LNCAP (cell line): Measurements from ENCODE around the gene COL11A1.

ENCODE experiments used
- CTCF ChIP-seq: fragments of 450-650 bp; IDR thresholded peaks from 2 replicates; pipeline ENCODE4 v1.5.1; 2017; ENCODE audit warnings: mild to moderate bottlenecking

Gene COL11A1

GRCh38 chr1:103125219-103125618, 16.9 kb upstream of the COL11A1 start:
- no peak for TF ChIP-seq CTCF

- TF ChIP-seq CTCF = no peak
Observed at GRCh38 chr1:103122983-103123720, 14.8 kb upstream of the COL11A1 start.

GRCh38 chr1:103120981-103121380, 12.7 kb upstream of the COL11A1 start:
- TF ChIP-seq CTCF = no peak

- TF ChIP-seq CTCF = no peak
Observed at GRCh38 chr1:103112546-103112945, 4.2 kb upstream of the COL11A1 start.

GRCh38 chr1:103111926-103112325, 3.6 kb upstream of the COL11A1 start:
- TF ChIP-seq CTCF = no peak

- TF ChIP-seq CTCF = no peak
Observed at GRCh38 chr1:103110701-103111100, 2.4 kb upstream of the COL11A1 start.

GRCh38 chr1:103109311-103109920, 1.1 kb upstream of the COL11A1 start:
- TF ChIP-seq CTCF = no peak
